Glomerular endothelial cell (primary cell): ENCODE data around the gene ZNF217. TPM values are rescaled to one million over a fixed set of nuclear protein-coding genes. Genes with fewer than 3 reads are reported as not detected.
A peak's percentile ranks its signal among the peaks of the same experiment; 100 is the strongest.
"Not testable (repeated sequence)": the region's sequence is repeated elsewhere in the genome, so short reads cannot be mapped to it uniquely, and the experiment has no call there.

Experiments
- DNase-seq: peaks from one replicate; pipeline ENCODE4 v3.0.0-alpha.2; 2011; ENCODE audit warnings: low read depth, low spot score; ENCODE audit errors: extremely low read depth
- total RNA-seq: library from RNA; depleted of rRNA; stranded (reverse); fragments of >200 nt; gene quantifications from 2 replicates; pipeline ENCODE4 v1.2.3, GENCODE V29; 2015

The ZNF217 gene
- total RNA-seq, 1 donor from 2014 or later = 31.4 TPM

GRCh38 chr20:53569606-53570307, 23.9 kb downstream of the ZNF217 start:
- DNase-seq = no peak

DNA sequence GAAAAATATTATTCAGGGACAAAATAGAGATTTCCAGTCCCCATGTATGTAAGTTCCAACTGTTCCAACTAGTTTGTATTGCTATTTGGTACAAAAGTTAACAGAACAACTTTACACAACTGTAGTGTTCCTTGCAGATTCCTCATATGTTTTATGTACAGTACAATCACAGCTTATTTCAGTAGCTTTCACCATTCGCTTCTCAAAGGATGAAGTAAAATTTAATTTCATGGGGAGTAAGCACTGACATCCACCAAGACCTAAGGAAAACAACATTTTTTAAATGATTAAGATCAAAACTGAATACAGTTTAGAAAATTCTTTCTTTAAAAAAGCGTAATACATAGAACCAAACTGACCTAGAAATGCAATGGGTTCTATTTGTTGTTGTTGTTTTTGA, 24.6 kb downstream of the ZNF217 start:
- no peak for DNase-seq

DNA sequence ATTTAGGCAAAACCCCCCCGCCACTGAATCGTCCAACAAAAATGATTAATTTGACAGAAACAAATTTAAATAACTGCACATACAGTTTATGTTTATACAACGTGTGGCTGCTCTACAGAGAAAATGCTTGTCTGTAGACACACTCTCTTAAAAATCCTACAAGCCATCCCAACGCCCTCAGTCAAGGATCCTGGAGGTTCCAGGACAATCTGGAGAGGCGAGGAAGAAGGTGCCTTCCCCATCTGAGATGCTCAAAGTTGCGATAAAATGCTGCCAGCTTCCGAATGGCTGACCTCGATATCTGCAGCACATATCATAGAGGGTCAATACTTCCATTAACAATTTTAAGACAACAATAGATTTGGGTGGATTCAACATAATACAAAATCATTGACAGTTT, 25.3 kb downstream of the ZNF217 start:
- no peak for DNase-seq

DNA sequence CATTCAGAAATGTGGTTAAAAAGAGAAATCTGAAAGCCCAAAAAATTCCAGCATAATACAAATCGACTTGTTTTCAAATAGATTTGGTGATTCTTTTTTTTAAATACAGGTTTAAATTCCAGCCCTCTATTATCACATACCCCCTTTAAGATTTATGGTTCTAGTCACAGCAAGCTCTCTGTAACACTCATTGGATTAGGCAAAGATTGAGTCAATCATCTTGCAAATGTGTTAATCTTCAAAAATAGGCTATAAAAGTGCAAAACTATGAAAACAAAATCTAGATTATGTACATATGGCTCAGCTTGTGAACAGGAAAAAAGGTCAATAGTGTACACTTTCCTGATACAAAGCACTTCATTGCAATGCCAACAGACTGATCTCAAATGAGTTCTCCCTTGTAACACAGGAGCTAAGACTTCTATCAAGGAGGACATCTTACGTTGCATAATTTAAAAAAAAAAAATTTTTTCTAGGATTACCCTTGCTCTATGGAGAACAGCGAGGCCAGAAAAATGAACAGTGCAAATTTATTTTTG, 26.2 kb downstream of the ZNF217 start:
- DNase-seq = no peak

DNA sequence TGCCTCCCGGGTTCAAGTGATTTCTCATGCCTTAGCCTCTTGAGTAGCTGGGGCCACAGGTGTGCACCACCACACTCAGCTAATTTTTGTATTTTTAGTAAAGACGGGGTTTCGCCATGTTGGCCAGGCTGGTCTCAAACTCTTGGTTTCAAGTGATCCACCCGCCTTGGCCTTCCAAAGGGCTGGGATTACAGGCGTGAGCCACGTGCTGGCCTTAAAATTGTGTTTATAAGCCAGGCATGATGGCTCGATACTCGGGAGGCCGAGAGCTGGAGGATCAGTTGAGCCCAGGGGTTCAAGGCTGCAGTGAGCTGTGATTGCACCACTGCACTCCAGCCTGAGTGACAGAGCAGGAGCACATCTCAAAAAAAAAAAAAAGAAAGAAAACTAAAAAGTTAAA, 27.0 kb downstream of the ZNF217 start:
- DNase-seq = not testable (repeated sequence)

GRCh38 chr20:53565254-53565653, 28.4 kb downstream of the ZNF217 start:
- DNase-seq = no peak

GRCh38 chr20:53562104-53562764, 31.4 kb downstream of the ZNF217 start:
- DNase-seq = not testable (repeated sequence)

DNA sequence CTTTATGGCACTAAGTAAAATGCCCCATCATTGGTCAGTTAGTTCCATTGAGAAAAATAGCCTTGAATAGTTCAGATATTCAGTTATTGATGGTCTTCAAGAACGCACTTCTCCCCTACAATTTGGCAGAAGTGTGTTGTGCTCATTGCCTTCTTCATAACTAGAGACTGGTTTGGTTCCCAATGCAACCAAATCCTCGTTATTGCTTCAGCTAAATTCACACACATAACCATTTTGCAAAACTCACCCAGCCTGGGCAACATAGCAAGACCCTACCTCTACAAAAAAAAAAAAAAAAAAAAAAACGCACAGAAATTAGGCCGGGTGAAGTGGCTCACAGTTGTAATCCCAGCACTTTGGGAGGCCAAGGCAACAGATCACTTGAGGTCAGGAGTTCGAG, 32.1 kb downstream of the ZNF217 start:
- DNase-seq = no peak

GRCh38 chr20:53559816-53560215, 33.8 kb downstream of the ZNF217 start:
- no peak for DNase-seq

GRCh38 chr20:53557130-53557529, 36.5 kb downstream of the ZNF217 start:
- DNase-seq = no peak

- DNase-seq = no peak
Measured at GRCh38 chr20:53556267-53556897, 37.3 kb downstream of the ZNF217 start.

DNA sequence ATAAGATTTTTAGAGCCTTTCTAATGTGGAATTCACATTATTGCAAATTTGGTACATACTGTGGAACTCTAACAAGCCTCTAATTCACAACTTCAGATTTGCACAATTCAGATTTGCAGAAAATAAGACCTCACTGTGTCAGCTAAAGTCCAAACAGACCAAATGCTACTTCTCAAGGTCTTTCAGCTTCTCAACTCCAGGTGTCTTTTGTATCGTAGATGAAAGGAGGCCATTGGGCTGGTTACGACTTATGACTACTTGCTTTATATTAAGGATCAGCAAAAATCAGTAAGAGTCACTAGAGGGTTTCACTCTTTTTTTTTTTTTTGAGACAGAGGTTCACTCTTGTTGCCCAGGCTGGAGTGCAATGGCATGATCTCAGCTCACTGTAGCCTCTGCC, 37.8 kb downstream of the ZNF217 start:
- no peak for DNase-seq

- DNase-seq = no peak
Measured at GRCh38 chr20:53555081-53555480, 38.6 kb downstream of the ZNF217 start.

DNA sequence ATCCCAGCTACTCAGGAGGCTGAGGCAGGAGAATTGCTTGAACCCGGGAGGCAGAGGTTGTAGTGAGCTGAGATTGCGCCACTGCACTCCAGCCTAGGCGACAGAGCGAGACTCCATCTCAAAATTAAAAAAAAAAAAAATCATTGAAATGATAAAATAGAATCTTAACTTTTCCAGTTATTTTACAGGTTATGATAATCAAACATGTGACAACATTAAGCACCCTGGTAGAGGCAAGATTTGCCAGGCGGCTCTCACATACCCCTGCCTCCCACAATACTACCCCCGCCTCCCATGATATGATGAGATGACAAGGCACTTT, 41.1 kb downstream of the ZNF217 start:
- DNase-seq = not testable (repeated sequence)

DNA sequence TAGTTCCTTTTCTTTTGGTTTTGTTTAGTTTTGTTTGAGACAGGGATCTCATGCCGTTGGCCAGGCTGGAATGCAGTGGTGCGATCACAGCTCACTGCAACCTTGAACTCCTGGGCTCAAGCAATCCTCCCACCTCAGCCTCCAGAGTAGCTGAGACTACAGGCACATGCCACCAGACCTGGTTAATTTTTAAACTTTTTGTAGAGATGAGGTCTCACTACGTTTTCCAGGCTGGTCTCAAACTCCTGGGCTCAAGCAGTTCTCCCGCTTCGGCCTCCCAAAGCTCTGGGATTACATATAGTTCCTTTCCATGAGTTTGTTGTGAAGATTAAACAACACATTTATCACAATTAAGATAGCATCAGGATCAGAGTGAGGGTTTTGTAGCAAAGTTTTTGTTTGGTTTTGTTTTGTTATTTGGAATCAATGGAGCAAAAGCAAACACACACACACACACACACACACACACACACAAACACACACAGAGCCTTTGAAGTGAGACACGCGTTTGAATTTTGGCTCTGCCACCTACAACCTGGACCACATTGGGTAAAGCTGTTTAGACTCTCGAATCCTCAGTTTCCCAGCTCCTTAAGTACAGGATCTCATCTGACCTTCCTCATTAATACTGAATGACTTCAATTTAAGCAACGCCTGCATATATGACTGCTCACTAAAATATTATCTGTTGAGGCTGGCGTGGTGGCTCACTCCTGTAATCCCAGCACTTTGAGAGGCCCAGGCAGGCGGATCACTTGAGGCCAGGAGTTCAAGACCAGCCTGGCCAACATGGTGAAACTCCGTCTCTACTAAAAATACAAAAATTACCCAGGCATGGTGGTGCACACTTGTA, 41.7 kb downstream of the ZNF217 start:
- DNase-seq = not testable (repeated sequence)

- DNase-seq = no peak
Measured at GRCh38 chr20:53550280-53551187, 43.1 kb downstream of the ZNF217 start.

- DNase-seq = peak; percentile 48
Measured at GRCh38 chr20:53547664-53548239, 45.9 kb downstream of the ZNF217 start.

- no peak for DNase-seq
Measured at GRCh38 chr20:53539516-53539915, 54.1 kb downstream of the ZNF217 start.

DNA sequence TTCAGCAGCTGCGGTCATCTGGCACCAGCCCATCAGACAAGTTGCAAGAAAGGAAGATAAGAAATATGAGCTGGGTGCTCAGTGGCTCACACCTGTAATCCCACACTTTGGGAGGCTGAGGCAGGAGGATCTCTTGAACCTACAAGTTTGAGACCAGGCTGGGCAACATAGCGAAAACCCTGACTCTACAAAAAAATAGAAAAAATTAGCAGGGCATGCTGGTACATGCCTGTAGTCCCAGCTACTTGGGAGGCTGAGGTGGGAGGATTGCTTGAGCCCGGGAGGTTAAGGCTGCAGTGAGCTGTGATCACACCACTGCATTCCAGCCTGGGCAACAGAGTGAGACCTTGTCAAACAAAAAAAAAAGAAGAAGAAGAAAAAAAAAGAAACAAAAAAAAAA, 57.3 kb downstream of the ZNF217 start:
- not testable (repeated sequence) for DNase-seq

GRCh38 chr20:53535878-53536277, 57.8 kb downstream of the ZNF217 start:
- DNase-seq = no peak
